ENCODE measurements around the gene RRAS2.

DNA sequence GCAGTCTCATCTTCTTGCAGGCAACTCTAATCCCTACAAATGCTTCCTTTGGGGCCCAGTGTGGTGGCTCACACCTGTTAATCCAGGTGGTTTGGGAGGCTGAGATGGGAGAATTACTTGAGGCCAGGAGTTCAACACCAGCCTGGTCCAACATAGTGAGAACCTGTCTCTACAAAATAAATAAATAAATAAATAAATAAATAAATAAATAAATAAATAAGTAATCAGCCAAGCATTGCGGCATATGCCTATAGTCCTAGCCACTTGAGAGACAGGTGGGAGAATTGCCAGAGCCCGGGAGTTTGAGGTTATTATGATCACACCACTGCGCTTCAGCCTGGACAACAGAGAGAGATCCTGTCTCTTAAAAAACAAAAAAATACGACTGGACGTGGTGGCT, 34.1 kb upstream of the RRAS2 start:
- no peak for TF ChIP-seq CTCF (IDR thresholded peaks at IDR 0.05)
- no peak for TF ChIP-seq POLR2A (IDR thresholded peaks at IDR 0.05)
